Measurements from ENCODE around the gene SUB1.
A peak's percentile ranks its signal among the peaks of the same experiment; 100 is the strongest.

SUB1 gene

DNA sequence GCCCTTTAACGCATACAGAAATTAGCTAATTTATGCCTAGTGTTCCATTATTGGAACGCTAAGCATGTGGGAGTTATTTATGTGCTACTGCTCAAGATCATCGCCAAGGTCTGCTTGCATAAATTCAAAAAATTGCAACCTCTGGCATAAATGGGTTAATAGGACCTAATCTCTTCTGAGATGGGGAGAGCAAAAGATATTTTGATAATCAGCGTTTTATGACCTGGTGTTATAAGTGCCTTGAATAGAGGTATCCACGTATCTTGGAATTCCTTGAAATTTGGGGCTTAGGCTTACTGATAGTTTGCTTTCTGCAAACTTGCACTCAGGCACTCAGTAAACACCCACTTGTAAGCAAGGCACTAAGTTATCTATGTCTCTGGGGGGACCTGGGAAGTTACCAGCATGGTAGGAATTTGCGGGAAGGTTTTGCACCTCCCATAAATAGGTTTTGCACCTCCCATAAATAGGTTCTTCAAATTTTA is 1.8 kb downstream of the SUB1 start:
- H3K27me3 ChIP-seq (ENCODE audit: low read depth, low read length), result no peaks in the 10 kb centered on the region
- H3K4me1 ChIP-seq (ENCODE audit: control insufficient read depth in 1 of 2, insufficient read depth in 2 of 2, low read length in 2 of 2), result peaks cover 12 to 22% of the 10 kb centered on the region in 2 donors
- peak overlapping the region; percentile 89 to 90 for H3K4me3 ChIP-seq (ENCODE audit: low read depth in 1 of 2, low read length in 2 of 2)
- H3K27ac ChIP-seq (ENCODE audit: low read length), result peak overlapping the region; percentile 95
- peaks cover 14 to 21% of the 10 kb centered on the region in 2 donors for H3K36me3 ChIP-seq (ENCODE audit: control insufficient read depth in 1 of 2, insufficient read depth in 2 of 2, low read length in 2 of 2)
- peaks cover 0 to 2% of the 10 kb centered on the region in 2 donors for H3K9me3 ChIP-seq (ENCODE audit: control insufficient read depth in 1 of 2, low read length in 2 of 2)

DNA sequence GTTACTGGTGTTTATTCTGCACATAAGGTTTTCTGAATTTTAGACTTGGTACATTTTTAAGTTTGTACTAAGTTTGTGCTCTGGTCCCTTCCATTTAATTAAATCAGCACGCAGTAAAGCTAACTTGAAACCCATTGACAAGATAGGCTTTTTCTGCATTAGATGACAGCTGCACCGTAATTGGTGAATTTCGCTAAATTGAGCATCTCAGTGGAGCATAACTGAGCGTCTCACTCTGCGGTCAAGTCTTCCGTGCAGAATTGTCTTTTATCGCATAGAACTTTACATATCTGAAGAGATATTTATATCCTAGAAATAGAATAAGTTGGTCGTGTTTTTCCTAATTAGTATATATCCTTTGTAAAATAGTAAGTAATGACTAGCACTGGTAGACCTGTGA is 4.1 kb downstream of the SUB1 start:
- H3K27me3 ChIP-seq (ENCODE audit: low read depth, low read length), result no peaks in the 10 kb centered on the region
- no peaks in the 10 kb centered on the region for H3K9me3 ChIP-seq (ENCODE audit: control insufficient read depth in 1 of 2, low read length in 2 of 2)
- H3K27ac ChIP-seq (ENCODE audit: low read length), result no peak overlapping the region
- H3K4me1 ChIP-seq (ENCODE audit: control insufficient read depth in 1 of 2, insufficient read depth in 2 of 2, low read length in 2 of 2), result peaks cover 12 to 25% of the 10 kb centered on the region in 2 donors
- no peak overlapping the region for H3K4me3 ChIP-seq (ENCODE audit: low read depth in 1 of 2, low read length in 2 of 2)
- H3K36me3 ChIP-seq (ENCODE audit: control insufficient read depth in 1 of 2, insufficient read depth in 2 of 2, low read length in 2 of 2), result peaks cover 35 to 37% of the 10 kb centered on the region in 2 donors

DNA sequence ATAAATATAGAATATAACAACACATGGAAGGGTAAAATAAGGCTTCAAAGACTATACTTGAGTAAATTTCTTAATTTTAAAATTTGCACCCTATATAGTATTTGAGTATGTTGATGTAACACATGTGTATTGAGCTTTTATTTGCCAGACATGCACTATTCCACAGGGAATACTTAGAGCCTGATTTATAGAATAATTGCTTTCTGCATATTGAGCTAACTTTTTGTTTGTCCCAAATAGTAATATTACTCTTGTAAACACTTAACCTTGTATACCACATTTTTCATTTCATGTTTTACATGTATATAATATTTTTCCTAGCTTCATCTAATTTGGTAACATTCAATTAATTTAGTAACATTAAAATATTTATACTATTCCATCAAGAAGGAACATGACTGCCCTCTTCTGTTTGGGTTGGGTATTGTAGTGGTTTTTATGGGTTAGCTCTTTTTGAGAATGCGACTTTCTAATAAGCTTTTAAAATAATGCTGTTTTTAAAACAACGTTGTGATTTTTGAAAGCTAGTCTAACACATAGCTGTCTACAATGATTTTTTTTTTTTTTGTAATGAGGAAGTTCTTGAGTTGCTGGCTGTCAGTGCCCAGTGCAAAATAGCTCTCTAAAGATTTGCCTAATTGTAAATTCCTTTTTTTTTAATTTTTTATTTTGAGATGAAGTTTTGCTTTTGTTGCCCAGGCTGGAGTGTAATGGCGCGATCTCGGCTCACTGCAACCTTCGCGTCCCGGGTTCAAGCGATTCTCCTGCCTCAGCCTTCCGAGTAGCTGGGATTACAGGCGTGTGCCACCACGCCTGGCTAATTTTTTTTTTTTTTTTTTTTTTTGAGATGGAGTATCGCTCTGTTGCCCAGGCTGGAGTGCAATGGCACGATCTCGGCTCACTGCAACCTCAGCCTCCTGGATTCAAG is 4.8 kb downstream of the SUB1 start:
- Histone ChIP-seq H3K27me3 (ENCODE audit: low read depth, low read length) (no peaks in the 10 kb centered on the region), H3K9me3 (ENCODE audit: control insufficient read depth in 1 of 2, low read length in 2 of 2) (no peaks in the 10 kb centered on the region), H3K4me3 (ENCODE audit: low read depth in 1 of 2, low read length in 2 of 2) (no peak overlapping the region), H3K27ac (ENCODE audit: low read length) (no peak overlapping the region), H3K4me1 (ENCODE audit: control insufficient read depth in 1 of 2, insufficient read depth in 2 of 2, low read length in 2 of 2) (peaks cover 12 to 22% of the 10 kb centered on the region in 2 donors), H3K36me3 (ENCODE audit: control insufficient read depth in 1 of 2, insufficient read depth in 2 of 2, low read length in 2 of 2) (peaks cover 35 to 39% of the 10 kb centered on the region in 2 donors)

DNA sequence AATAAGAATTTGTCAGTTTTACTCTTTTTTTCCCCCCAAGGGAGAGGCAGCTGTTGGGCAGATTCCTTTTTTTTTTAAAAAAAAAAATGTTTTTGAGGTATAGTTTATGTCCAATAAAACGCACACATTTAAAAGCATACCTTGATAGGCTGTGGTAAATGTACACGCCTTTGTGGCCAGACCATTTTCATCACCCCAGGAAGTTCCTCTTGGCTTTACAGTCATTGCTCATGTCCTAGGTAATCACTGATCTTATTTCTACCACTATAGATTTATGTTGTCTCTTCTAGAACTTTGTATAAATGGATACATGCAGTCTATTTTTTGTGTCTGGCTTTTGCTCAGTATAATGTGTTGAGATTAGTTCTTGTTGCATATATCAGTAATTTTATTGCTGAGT is 9.8 kb downstream of the SUB1 start:
- Histone ChIP-seq H3K4me3 (ENCODE audit: low read depth in 1 of 2, low read length in 2 of 2) (no peak overlapping the region), H3K36me3 (ENCODE audit: control insufficient read depth in 1 of 2, insufficient read depth in 2 of 2, low read length in 2 of 2) (peaks cover 44 to 55% of the 10 kb centered on the region in 2 donors), H3K27ac (ENCODE audit: low read length) (no peak overlapping the region), H3K9me3 (ENCODE audit: control insufficient read depth in 1 of 2, low read length in 2 of 2) (no peaks in the 10 kb centered on the region), H3K27me3 (ENCODE audit: low read depth, low read length) (no peaks in the 10 kb centered on the region), H3K4me1 (ENCODE audit: control insufficient read depth in 1 of 2, insufficient read depth in 2 of 2, low read length in 2 of 2) (peaks cover 7 to 37% of the 10 kb centered on the region in 2 donors)

DNA sequence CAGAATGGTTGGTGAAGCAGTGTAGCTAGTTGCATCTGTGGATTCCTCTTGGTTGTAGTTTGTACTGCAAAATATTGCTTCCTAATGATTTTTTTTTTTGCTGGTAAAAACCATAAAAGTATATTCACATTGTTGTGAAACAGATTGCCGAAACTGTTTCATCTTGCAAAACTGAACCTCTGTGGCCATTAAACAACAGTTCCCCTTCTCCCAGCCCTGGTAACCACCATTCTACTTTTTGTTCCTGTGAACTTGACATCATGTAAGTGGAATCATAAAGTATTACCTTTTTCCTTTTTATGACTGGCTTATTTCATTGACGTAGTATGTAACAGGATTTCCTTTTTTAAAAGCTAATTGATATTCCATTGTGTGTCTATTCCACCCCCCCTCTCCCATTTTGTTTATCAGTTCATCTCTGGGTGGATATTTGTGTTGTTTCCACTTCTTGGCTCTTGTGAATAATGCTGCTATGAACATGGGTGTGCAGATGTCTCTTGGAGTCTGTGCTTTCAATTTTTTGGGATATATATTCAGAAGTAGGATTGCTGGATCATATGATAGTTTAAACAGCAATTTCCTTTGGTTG is 11.8 kb downstream of the SUB1 start:
- H3K4me1 ChIP-seq (ENCODE audit: control insufficient read depth in 1 of 2, insufficient read depth in 2 of 2, low read length in 2 of 2), result peaks cover 6 to 42% of the 10 kb centered on the region in 2 donors
- H3K27me3 ChIP-seq (ENCODE audit: low read depth, low read length), result no peaks in the 10 kb centered on the region
- no peak overlapping the region for H3K4me3 ChIP-seq (ENCODE audit: low read depth in 1 of 2, low read length in 2 of 2)
- no peak overlapping the region for H3K27ac ChIP-seq (ENCODE audit: low read length)
- H3K36me3 ChIP-seq (ENCODE audit: control insufficient read depth in 1 of 2, insufficient read depth in 2 of 2, low read length in 2 of 2), result peaks cover 40 to 45% of the 10 kb centered on the region in 2 donors
- H3K9me3 ChIP-seq (ENCODE audit: control insufficient read depth in 1 of 2, low read length in 2 of 2), result no peaks in the 10 kb centered on the region

DNA sequence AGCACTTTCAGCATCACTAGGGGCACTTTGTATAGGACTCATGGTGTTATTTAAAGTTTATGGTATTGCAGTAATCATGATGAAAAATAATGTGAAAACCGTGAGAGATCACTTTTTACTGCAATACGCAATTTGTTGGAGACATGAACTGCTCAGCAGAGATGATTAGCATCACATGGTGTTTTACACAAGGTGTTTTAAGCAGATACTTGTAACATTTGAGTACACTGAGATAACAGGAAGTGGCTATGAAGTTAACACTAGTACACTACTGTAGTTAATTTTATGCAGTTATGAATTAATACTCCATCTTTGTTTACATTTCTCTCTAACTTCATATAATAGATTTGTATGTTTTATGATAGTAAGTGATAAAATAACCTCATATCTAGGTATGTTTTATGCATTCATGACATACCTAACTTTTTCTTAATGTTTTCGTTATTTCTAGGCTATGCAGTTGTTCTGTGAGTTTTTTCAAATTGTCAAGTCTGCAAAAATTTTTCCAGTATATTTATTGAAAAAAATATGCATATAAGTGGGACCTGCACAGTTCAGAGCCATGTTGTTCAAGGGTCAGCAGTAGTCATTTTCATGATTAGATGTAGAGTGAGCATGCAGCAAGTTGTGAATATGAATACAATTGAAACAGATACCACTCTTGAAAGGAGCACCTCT is 13.0 kb downstream of the SUB1 start:
- no peaks in the 10 kb centered on the region for H3K9me3 ChIP-seq (ENCODE audit: control insufficient read depth in 1 of 2, low read length in 2 of 2)
- H3K36me3 ChIP-seq (ENCODE audit: control insufficient read depth in 1 of 2, insufficient read depth in 2 of 2, low read length in 2 of 2), result peaks cover 29 to 32% of the 10 kb centered on the region in 2 donors
- no peak overlapping the region for H3K4me3 ChIP-seq (ENCODE audit: low read depth in 1 of 2, low read length in 2 of 2)
- H3K4me1 ChIP-seq (ENCODE audit: control insufficient read depth in 1 of 2, insufficient read depth in 2 of 2, low read length in 2 of 2), result peaks cover 6 to 39% of the 10 kb centered on the region in 2 donors
- H3K27me3 ChIP-seq (ENCODE audit: low read depth, low read length), result no peaks in the 10 kb centered on the region
- H3K27ac ChIP-seq (ENCODE audit: low read length), result no peak overlapping the region

DNA sequence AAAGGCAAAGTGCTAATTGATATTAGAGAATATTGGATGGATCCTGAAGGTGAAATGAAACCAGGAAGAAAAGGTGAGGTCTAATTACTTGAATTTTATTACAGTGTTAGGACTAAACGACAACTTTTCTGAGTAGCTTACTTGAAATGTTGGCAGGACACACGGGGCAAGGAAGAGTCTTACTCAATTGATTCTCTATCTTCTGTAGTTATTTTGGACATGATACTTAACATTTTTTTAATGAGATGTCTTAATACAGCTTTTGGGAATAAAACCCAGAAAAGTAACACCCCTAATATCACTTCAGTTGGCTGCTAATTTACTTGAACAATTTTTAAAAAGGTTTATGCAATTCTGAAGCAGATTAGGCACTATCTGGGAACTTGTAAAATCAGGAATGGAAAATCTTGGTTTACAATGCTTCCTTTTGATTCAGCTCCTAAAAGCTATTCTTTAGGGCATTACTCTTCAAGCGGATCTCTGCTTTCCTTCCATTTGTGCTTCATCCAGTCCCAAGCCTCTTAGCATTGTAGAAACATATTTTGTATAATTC is 13.7 kb downstream of the SUB1 start:
- Histone ChIP-seq H3K4me1 (ENCODE audit: control insufficient read depth in 1 of 2, insufficient read depth in 2 of 2, low read length in 2 of 2) (peaks cover 6 to 39% of the 10 kb centered on the region in 2 donors), H3K36me3 (ENCODE audit: control insufficient read depth in 1 of 2, insufficient read depth in 2 of 2, low read length in 2 of 2) (peaks cover 25 to 27% of the 10 kb centered on the region in 2 donors), H3K27ac (ENCODE audit: low read length) (no peak overlapping the region)

DNA sequence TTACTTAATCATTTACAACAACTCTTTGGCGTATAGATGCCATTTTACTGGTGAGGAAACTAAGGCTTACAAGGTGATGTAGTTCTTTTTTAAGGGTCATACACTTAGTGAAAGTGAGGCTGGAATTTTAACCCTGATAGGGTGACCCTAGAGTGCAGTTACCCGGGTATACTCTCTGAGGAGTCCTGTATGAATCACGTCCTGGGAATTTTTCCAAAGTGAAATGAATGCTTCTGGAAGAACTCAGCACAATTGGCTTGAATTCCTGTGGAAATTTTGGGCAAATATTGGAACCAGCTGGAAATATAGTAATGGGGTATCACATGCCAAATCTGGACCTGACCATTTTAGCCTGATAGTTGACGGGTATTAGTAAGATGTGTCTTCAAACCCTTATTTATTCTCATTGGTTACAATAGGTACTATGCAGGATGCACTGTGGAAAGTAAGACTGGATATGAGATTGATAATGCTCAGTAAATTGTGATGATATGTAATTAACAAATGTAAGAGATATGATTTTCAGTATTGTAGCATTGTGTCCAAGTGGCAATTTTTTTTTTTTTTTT is 14.8 kb downstream of the SUB1 start:
- Histone ChIP-seq H3K4me1 (ENCODE audit: control insufficient read depth in 1 of 2, insufficient read depth in 2 of 2, low read length in 2 of 2) (peaks cover 6 to 39% of the 10 kb centered on the region in 2 donors), H3K36me3 (ENCODE audit: control insufficient read depth in 1 of 2, insufficient read depth in 2 of 2, low read length in 2 of 2) (peaks cover 28 to 33% of the 10 kb centered on the region in 2 donors), H3K9me3 (ENCODE audit: control insufficient read depth in 1 of 2, low read length in 2 of 2) (no peaks in the 10 kb centered on the region), H3K27ac (ENCODE audit: low read length) (no peak overlapping the region), H3K4me3 (ENCODE audit: low read depth in 1 of 2, low read length in 2 of 2) (no peak overlapping the region), H3K27me3 (ENCODE audit: low read depth, low read length) (no peaks in the 10 kb centered on the region)

More for the DNA sequence above, 13.7 kb downstream of the SUB1 start:
- Histone ChIP-seq H3K4me3 (ENCODE audit: low read depth in 1 of 2, low read length in 2 of 2) (no peak overlapping the region), H3K9me3 (ENCODE audit: control insufficient read depth in 1 of 2, low read length in 2 of 2) (no peaks in the 10 kb centered on the region), H3K27me3 (ENCODE audit: low read depth, low read length) (no peaks in the 10 kb centered on the region)

DNA sequence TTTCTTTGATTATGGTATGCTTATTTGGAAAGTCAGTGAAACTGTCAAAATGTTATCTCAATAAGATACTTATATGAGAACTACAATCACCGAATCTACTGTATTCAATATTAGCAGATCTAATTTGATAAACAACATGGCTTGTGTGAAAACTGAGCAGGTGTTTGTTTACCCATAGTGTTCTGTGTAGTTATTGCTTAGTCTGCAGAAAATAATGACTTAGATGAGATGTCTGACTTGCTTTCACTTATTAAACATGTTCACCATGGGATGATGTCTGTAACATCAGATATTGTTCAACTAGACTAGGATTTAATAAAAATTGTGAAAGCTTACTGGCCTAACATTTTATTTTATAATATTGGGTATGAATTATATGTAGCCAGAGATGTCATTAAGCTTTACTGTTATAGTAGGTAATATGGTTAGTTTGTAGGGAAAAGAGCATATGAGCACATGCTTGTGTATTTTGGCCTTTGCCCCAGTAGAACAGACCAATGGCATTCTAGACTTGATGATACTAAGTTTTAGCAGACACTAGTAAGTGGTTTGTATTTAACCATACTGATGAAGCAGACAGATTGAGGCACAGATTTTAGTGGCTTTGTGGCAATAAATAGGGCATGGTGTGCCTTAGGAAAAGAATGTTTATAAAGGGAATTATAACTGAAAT is 16.4 kb downstream of the SUB1 start:
- peaks cover 24 to 28% of the 10 kb centered on the region in 2 donors for H3K36me3 ChIP-seq (ENCODE audit: control insufficient read depth in 1 of 2, insufficient read depth in 2 of 2, low read length in 2 of 2)
- H3K9me3 ChIP-seq (ENCODE audit: control insufficient read depth in 1 of 2, low read length in 2 of 2), result no peaks in the 10 kb centered on the region
- H3K4me1 ChIP-seq (ENCODE audit: control insufficient read depth in 1 of 2, insufficient read depth in 2 of 2, low read length in 2 of 2), result peaks cover 6 to 33% of the 10 kb centered on the region in 2 donors
- no peak overlapping the region for H3K27ac ChIP-seq (ENCODE audit: low read length)
- no peaks in the 10 kb centered on the region for H3K27me3 ChIP-seq (ENCODE audit: low read depth, low read length)
- no peak overlapping the region for H3K4me3 ChIP-seq (ENCODE audit: low read depth in 1 of 2, low read length in 2 of 2)

DNA sequence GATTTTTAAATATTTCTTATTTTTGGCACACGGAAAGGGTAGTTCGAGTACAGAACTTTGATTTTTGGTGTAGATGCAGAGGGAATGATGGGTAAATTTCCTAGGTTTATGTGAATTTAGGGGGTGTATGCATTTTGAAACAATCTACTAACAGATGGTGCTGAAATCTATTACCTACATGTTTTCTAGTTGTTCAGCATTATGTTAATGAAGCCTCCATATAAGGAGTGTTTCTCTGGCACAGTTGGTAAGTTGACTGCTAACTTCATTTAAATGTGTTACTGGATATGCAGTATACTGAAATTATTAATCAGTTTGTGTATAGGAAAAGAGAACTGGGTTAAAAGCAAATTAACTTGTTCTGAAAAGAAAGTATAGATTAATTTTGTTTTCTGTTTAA is 17.5 kb downstream of the SUB1 start:
- H3K36me3 ChIP-seq (ENCODE audit: control insufficient read depth in 1 of 2, insufficient read depth in 2 of 2, low read length in 2 of 2), result peaks cover 24 to 28% of the 10 kb centered on the region in 2 donors
- no peak overlapping the region for H3K4me3 ChIP-seq (ENCODE audit: low read depth in 1 of 2, low read length in 2 of 2)
- no peaks in the 10 kb centered on the region for H3K27me3 ChIP-seq (ENCODE audit: low read depth, low read length)
- H3K4me1 ChIP-seq (ENCODE audit: control insufficient read depth in 1 of 2, insufficient read depth in 2 of 2, low read length in 2 of 2), result peaks cover 6 to 25% of the 10 kb centered on the region in 2 donors
- H3K9me3 ChIP-seq (ENCODE audit: control insufficient read depth in 1 of 2, low read length in 2 of 2), result no peaks in the 10 kb centered on the region
- H3K27ac ChIP-seq (ENCODE audit: low read length), result no peak overlapping the region
